WTC11 (cell line): ENCODE results near the gene NUDT17. TPM values are rescaled to one million over a fixed set of nuclear protein-coding genes. Genes with fewer than 3 reads are reported as not detected.
"Not testable (repeated sequence)": the region's sequence is repeated elsewhere in the genome, so short reads cannot be mapped to it uniquely, and the experiment has no call there.

ENCODE experiments used
- ATAC-seq: fragments of 200-7000 bp; cut with Tn5 transposase; 2 replicates; pipeline ENCODE4 v1.10.0; 2021; ENCODE audit warnings: mild to moderate bottlenecking, moderate library complexity
- CTCF ChIA-PET: fragments of 300-600 bp; sonication (Branson Sonifier 250); formaldehyde crosslinking; loops from one replicate; lab custom pipeline; 2021; ENCODE audit warnings: antibody characterized with exemption; lab: Charles Lee
- POLR2A ChIA-PET: fragments of 350-600 bp; sonication (Branson Sonifier 250); formaldehyde crosslinking; loops from one replicate; lab custom pipeline; 2021; ENCODE audit warnings: antibody characterized with exemption; lab: Charles Lee
- DNase-seq: peaks from one replicate; pipeline ENCODE4 v3.0.0; 2021; ENCODE audit warnings: low spot score
- H3K27ac Mint-ChIP-seq: 2 replicates; pipeline ENCODE4 v1.8.0; 2021; ENCODE audit warnings: mixed read lengths
- H3K27me3 Mint-ChIP-seq: 2 replicates; pipeline ENCODE4 v1.8.0; 2021; ENCODE audit warnings: low read depth, mild to moderate bottlenecking, moderate library complexity, mixed read lengths
- H3K36me3 Mint-ChIP-seq: 2 replicates; pipeline ENCODE4 v1.8.0; 2021; ENCODE audit warnings: mixed read lengths
- H3K4me1 Mint-ChIP-seq: 2 replicates; pipeline ENCODE4 v1.8.0; 2022; ENCODE audit warnings: mixed read lengths
- H3K4me3 Mint-ChIP-seq: 2 replicates; pipeline ENCODE4 v1.8.0; 2021; ENCODE audit warnings: mild to moderate bottlenecking, moderate library complexity, mixed read lengths
- H3K9me3 Mint-ChIP-seq: 2 replicates; pipeline ENCODE4 v1.8.0; 2021; ENCODE audit warnings: mixed read lengths
- AR ChIP-seq: fragments of 250-450 bp; sonication (Bioruptor Pico); IDR thresholded peaks from 2 replicates; pipeline ENCODE4 v1.9.0; 2021; ENCODE audit warnings: mild to moderate bottlenecking
- KAT7 ChIP-seq: sonication (generic); formaldehyde crosslinking; IDR thresholded peaks from 2 replicates; pipeline ENCODE4 v1.8.1; 2023; ENCODE audit warnings: missing genetic modification reagents, mild to moderate bottlenecking, borderline replicate concordance
- NFATC4 ChIP-seq: fragments of 250-450 bp; sonication (Bioruptor Pico); IDR thresholded peaks from 2 replicates; pipeline ENCODE4 v1.9.0; 2021; ENCODE audit warnings: mild to moderate bottlenecking
- PRRX2 ChIP-seq: fragments of 250-450 bp; sonication (Bioruptor Pico); IDR thresholded peaks from 2 replicates; pipeline ENCODE4 v1.8.0; 2021; ENCODE audit warnings: mild to moderate bottlenecking
- SMAD4 ChIP-seq: sonication (generic); formaldehyde crosslinking; IDR thresholded peaks from 2 replicates; pipeline ENCODE4 v1.8.0; 2022; ENCODE audit warnings: mild to moderate bottlenecking, missing genetic modification reagents
- STAT6 ChIP-seq: sonication (generic); formaldehyde crosslinking; conservative IDR thresholded peaks from 2 replicates; pipeline ENCODE4 v1.8.1; 2023; ENCODE audit warnings: mild to moderate bottlenecking, low read depth, missing genetic modification reagents, moderate library complexity
- ZMAT4 ChIP-seq: fragments of 250-450 bp; sonication (Bioruptor Pico); IDR thresholded peaks from 2 replicates; pipeline ENCODE4 v1.9.0; 2021; ENCODE audit warnings: mild to moderate bottlenecking
- ZNF263 ChIP-seq: sonication (generic); formaldehyde crosslinking; IDR thresholded peaks from 2 replicates; pipeline ENCODE4 v1.8.1; 2022; ENCODE audit warnings: low read depth, mild to moderate bottlenecking, moderate library complexity, missing genetic modification reagents
- ZNF317 ChIP-seq: sonication (generic); formaldehyde crosslinking; IDR thresholded peaks from 2 replicates; pipeline ENCODE4 v1.8.1; 2023; ENCODE audit warnings: low read depth, mild to moderate bottlenecking, moderate library complexity, missing genetic modification reagents, borderline replicate concordance
- total RNA-seq: library from RNA; stranded (reverse); gene quantifications from 3 replicates; pipeline ENCODE4 v1.2.3, GENCODE V29; 2021
- TF ChIP-seq, protein P1 (sequence below): sonication (generic); formaldehyde crosslinking; IDR thresholded peaks from 2 replicates; pipeline ENCODE4 v1.8.1; 2023; ENCODE audit warnings: mild to moderate bottlenecking, moderate library complexity, missing genetic modification reagents
- TF ChIP-seq, protein P2 (sequence below): sonication (generic); formaldehyde crosslinking; IDR thresholded peaks from 2 replicates; pipeline ENCODE4 v1.8.0; 2022; ENCODE audit warnings: mild to moderate bottlenecking, missing genetic modification reagents
- TF ChIP-seq, protein P3 (sequence below): sonication (generic); formaldehyde crosslinking; IDR thresholded peaks from 2 replicates; pipeline ENCODE4 v1.8.1; 2022; ENCODE audit warnings: mild to moderate bottlenecking, missing genetic modification reagents, moderate library complexity, borderline replicate concordance

The NUDT17 gene
- total RNA-seq, 1 experiment from 2014 or later = 2.7 TPM

DNA sequence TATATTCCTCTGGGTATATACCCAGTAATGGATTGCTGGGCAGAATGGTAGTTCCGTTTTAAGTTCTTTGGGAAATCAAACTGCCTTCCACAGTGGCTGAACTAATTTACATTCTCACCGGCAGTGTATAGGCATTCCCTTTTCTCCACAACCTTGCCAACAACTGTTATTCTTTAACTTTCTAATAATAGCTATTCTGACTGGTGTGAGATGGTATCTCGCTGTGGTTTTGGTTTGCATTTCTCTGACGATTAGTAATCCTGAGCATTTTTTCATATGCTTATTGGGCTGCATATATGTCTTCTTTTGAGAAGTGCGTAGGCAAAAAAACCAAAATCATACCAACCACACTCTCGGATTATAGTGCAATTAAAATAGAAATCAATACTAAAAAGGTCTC lies 27.3 kb upstream of the NUDT17 start:
- H3K36me3 Mint-ChIP-seq, POLR2A ChIA-PET, DNase-seq, H3K4me3 Mint-ChIP-seq, H3K27ac Mint-ChIP-seq, H3K4me1 Mint-ChIP-seq, ATAC-seq, H3K27me3 Mint-ChIP-seq, H3K9me3 Mint-ChIP-seq, CTCF ChIA-PET: not testable (repeated sequence)

DNA sequence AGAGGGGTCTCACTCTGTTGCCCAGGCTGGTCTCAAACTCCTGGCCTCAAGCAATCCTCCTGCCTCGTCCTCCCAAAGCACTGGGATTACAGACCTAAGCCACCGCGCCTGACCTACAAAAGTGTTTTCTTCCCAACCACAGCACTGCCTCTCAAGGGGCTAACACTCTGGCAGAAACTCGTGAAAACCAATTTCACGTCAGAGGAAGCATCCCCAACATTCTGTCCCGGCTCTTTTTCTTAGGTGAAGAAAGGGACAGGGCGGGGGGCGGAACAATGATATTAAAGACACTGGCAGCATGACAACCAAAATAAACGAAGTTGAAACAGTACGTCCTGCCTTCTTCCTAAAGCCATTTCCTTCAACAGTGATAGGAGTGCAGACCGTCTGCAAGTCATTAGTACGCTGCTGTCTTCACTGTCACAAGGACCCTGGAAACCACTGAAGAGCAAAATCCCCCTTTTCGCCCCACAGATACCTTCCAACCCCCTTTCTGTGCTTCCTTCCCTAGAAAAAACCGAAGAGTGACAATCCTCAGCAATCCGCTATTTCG lies 22.6 kb upstream of the NUDT17 start:
- H3K27me3 Mint-ChIP-seq, H3K4me3 Mint-ChIP-seq, CTCF ChIA-PET, ATAC-seq, H3K4me1 Mint-ChIP-seq, H3K27ac Mint-ChIP-seq, H3K9me3 Mint-ChIP-seq, DNase-seq: not testable (repeated sequence)
- POLR2A ChIA-PET = interaction anchor here (1.6 kb wide), 1 partner anchor 23 kb away, joined by 7 read pairs; the partner anchor contains the start of gene NUDT17
- peaks cover 18% of the 10 kb centered on the region for H3K36me3 Mint-ChIP-seq

DNA sequence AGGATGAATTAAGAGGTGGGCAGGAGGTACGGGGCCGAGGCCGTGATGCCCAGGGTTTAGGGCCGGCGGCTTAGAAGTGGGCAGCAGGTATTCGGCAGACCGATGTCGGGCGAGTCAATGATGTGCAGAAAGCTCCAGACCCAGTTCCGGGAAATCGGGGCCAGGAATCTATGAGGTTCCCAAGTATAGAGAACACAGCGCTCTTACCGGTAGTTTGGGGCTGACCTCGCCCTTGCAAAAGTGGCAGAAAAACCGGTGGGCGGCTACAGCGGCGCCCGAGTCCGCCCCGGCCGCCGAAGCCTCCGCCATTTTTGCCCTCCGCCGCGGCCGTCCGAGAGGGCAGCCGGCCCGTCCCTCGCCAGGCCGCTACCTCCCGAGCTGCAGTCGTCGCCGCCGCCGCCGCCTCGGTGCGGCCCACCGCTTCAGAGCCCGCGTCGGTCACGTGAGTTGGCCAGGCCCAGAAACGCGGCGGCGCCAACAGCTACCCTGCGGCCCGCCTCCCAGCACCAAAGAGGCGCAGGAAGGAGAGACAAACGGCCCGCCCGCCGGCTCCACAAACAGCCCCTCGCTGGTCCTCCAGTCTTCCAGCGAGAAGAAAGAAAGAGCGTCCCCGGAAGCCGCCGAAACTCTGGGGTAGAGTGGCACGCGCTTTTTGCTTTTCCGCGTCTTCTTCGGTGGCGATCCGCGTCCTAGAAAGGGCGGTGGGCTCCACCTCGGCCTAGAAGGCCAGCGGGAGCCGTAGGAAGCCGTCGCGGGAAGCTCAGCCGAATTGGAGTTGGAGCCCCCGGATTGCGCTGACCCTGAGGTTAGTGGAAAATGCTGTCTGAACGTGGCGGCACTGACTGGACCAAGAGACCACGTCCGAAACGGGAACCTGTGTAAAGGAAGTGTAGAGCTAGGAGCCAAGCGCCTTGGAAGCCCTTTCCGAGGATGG lies 21.6 kb upstream of the NUDT17 start, which contains the start of the genes POLR3C and RNF115:
TSS of gene POLR3C (plus strand) at position 636 of the 934 bp plus-strand sequence. CDS start 1,577 bp downstream, outside the sequence.
TSS of gene RNF115 (minus strand) at position 531 of the 934 bp plus-strand sequence. CDS start at position 309, 222 bp downstream.
- peaks cover 27% of the 10 kb centered on the region for H3K36me3 Mint-ChIP-seq
- no peaks in the 10 kb centered on the region for H3K9me3 Mint-ChIP-seq
- peak within 1 kb of the TSS; percentile 93 for H3K4me3 Mint-ChIP-seq
- POLR2A ChIA-PET = interaction anchor here (1.4 to 1.6 kb wide), 2 partner anchors 22 to 35 kb away, joined by 7 to 10 read pairs; partner anchors contain the start of genes NUDT17 and PIAS3
- peaks cover 5% of the 10 kb centered on the region for H3K4me1 Mint-ChIP-seq
- peak within 1 kb of the TSS; percentile 99 for H3K27ac Mint-ChIP-seq
- CTCF ChIA-PET = interaction anchor here (1.1 to 1.4 kb wide), 5 partner anchors 9 to 141 kb away, joined by 3 to 19 read pairs (median 4); partner anchors contain the start of genes ANKRD34A, NUDT17, PIAS3 and POLR3GL
- ATAC-seq (peak; percentile 95), DNase-seq (peak; percentile 92)
- H3K27me3 Mint-ChIP-seq = no peaks in the 10 kb centered on the region
- no peak for TF ChIP-seq ZNF317 (CRISPR knock-in tag)
- TF ChIP-seq ZMAT4 (CRISPR knock-in tag) = no peak
- no peak for TF ChIP-seq ZNF263 (CRISPR knock-in tag)
- TF ChIP-seq, protein P1, sequence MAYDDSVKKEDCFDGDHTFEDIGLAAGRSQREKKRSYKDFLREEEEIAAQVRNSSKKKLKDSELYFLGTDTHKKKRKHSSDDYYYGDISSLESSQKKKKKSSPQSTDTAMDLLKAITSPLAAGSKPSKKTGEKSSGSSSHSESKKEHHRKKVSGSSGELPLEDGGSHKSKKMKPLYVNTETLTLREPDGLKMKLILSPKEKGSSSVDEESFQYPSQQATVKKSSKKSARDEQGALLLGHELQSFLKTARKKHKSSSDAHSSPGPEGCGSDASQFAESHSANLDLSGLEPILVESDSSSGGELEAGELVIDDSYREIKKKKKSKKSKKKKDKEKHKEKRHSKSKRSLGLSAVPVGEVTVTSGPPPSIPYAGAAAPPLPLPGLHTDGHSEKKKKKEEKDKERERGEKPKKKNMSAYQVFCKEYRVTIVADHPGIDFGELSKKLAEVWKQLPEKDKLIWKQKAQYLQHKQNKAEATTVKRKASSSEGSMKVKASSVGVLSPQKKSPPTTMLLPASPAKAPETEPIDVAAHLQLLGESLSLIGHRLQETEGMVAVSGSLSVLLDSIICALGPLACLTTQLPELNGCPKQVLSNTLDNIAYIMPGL (CRISPR knock-in tag) = no peak
- no peak for TF ChIP-seq SMAD4 (CRISPR knock-in tag)
- no peak for TF ChIP-seq NFATC4 (CRISPR knock-in tag)
- TF ChIP-seq KAT7 (CRISPR knock-in tag) = 0 out of 2 replicates have a peak, but pooled peaks have one; percentile 56
- no peak for TF ChIP-seq AR (CRISPR knock-in tag)
- no peak for TF ChIP-seq STAT6 (CRISPR knock-in tag)
- TF ChIP-seq PRRX2 (CRISPR knock-in tag) = no peak
- TF ChIP-seq, protein P2, sequence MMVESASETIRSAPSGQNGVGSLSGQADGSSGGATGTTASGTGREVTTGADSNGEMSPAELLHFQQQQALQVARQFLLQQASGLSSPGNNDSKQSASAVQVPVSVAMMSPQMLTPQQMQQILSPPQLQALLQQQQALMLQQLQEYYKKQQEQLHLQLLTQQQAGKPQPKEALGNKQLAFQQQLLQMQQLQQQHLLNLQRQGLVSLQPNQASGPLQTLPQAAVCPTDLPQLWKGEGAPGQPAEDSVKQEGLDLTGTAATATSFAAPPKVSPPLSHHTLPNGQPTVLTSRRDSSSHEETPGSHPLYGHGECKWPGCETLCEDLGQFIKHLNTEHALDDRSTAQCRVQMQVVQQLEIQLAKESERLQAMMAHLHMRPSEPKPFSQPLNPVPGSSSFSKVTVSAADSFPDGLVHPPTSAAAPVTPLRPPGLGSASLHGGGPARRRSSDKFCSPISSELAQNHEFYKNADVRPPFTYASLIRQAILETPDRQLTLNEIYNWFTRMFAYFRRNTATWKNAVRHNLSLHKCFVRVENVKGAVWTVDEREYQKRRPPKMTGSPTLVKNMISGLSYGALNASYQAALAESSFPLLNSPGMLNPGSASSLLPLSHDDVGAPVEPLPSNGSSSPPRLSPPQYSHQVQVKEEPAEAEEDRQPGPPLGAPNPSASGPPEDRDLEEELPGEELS (CRISPR knock-in tag) = no peak; the same call in none of the 2 replicates
- TF ChIP-seq, protein P3, sequence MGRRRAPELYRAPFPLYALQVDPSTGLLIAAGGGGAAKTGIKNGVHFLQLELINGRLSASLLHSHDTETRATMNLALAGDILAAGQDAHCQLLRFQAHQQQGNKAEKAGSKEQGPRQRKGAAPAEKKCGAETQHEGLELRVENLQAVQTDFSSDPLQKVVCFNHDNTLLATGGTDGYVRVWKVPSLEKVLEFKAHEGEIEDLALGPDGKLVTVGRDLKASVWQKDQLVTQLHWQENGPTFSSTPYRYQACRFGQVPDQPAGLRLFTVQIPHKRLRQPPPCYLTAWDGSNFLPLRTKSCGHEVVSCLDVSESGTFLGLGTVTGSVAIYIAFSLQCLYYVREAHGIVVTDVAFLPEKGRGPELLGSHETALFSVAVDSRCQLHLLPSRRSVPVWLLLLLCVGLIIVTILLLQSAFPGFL = peak; percentile 57; the same call in 1 of the 2 replicates
